HepG2 (cell line): Measurements from ENCODE around the gene DSTYK. TPM values are rescaled to one million over a fixed set of nuclear protein-coding genes. Genes with fewer than 3 reads are reported as not detected.

ENCODE experiments used
- ATAC-seq: fragments of 200-7000 bp; cut with Tn5 transposase; 3 replicates; pipeline ENCODE4 v1.9.1; 2020; ENCODE audit warnings: mild to moderate bottlenecking, moderate library complexity
- BruUV-seq: library from RNA; stranded (reverse); fragments of 400-500 nt; replicated peaks from 2 replicates; lab custom pipeline; 2021; lab: Mats Ljungman, UMichigan
- CTCF ChIA-PET: fragments of 300-600 bp; formaldehyde crosslinking; extraction: SDS; loops from one replicate; lab custom pipeline; 2021; ENCODE audit warnings: low total read pairs, inconsistent platforms, low intra/inter-chr PET ratio; lab: Yijun Ruan, JAX
- POLR2A ChIA-PET: fragments of 350-600 bp; sonication (Branson Sonifier 250); formaldehyde crosslinking; loops from one replicate; lab custom pipeline; 2020; ENCODE audit warnings: antibody characterized with exemption, inconsistent platforms; lab: Yijun Ruan, JAX
- DNase-seq: peaks from one replicate; pipeline ENCODE4 v3.0.0-alpha.2; 2015; ENCODE audit warnings: low spot score
- FAIRE-seq: peaks from 3 replicates; lab custom pipeline; 2011; peaks lifted over from hg19 to GRCh38; lab: Jason Lieb, UNC
- H2AFZ ChIP-seq: one replicate; pipeline ENCODE4 v1.6.1; 2011; ENCODE audit warnings: low read length, inconsistent platforms
- H3K27ac ChIP-seq: fragments of 300-600 bp; 3 replicates; pipeline ENCODE4 v1.8.0; 2011; ENCODE audit warnings: mixed run types, mild to moderate bottlenecking, mixed read lengths, low read length, inconsistent platforms; ENCODE audit not compliant: insufficient read depth; ENCODE audit errors: extremely low read length
- H3K27me3 ChIP-seq, 2 experiments: fragments of 200-600 bp in 1 of 2; 2 replicates in 1 of 2; 3 replicates in 1 of 2; pipeline versions ENCODE4 v1.6.0 to v1.8.0; 2011; ENCODE audit warnings: low read length in 2 of 2, mild to moderate bottlenecking in 2 of 2, moderate library complexity in 2 of 2, inconsistent platforms in 1 of 2; ENCODE audit not compliant: insufficient read depth in 2 of 2, control insufficient read depth in 1 of 2
- H3K36me3 ChIP-seq, 2 experiments: fragments of 200-600 bp in 1 of 2; replicated peaks in 1 of 2; 2 replicates in 1 of 2; 3 replicates in 1 of 2; pipeline versions ENCODE4 v1.5.1 to v1.8.0; 2011; ENCODE audit warnings: low read length in 2 of 2, inconsistent platforms in 1 of 2; ENCODE audit not compliant: insufficient read depth in 2 of 2, control insufficient read depth in 1 of 2
- H3K4me1 ChIP-seq: 2 replicates; pipeline ENCODE4 v1.5.1; 2012; ENCODE audit warnings: low read length, inconsistent platforms; ENCODE audit not compliant: insufficient read depth
- H3K4me2 ChIP-seq: 2 replicates; pipeline ENCODE4 v1.6.0; 2011; ENCODE audit warnings: low read depth, low read length, inconsistent platforms
- H3K4me3 ChIP-seq, 3 experiments: fragments of 200-600 bp in 1 of 3; sonication (generic), shearing (Covaris generic) in 1 of 3; replicated peaks in 1 of 3; 2 replicates each; pipeline ENCODE4 v1.5.1; 2011 to 2016; ENCODE audit warnings: low read length in 3 of 3, inconsistent platforms in 2 of 3, low read depth in 2 of 3, mild to moderate bottlenecking in 2 of 3, control low read depth in 1 of 3, mixed read lengths in 1 of 3; ENCODE audit not compliant: insufficient read depth in 1 of 3
- H3K79me2 ChIP-seq: one replicate; pipeline ENCODE4 v1.6.1; 2011; ENCODE audit warnings: low read length, inconsistent platforms; ENCODE audit not compliant: insufficient read depth
- H3K9ac ChIP-seq: 2 replicates; pipeline ENCODE4 v1.6.0; 2011; ENCODE audit warnings: mild to moderate bottlenecking, low read depth, low read length, inconsistent platforms; ENCODE audit not compliant: insufficient read depth
- H3K9me3 ChIP-seq: 2 replicates; pipeline ENCODE4 v1.5.1; 2012; ENCODE audit warnings: mild to moderate bottlenecking, low read length
- H4K20me1 ChIP-seq: 2 replicates; pipeline ENCODE4 v1.6.0; 2011; ENCODE audit warnings: inconsistent platforms, mild to moderate bottlenecking, low read length, moderate library complexity; ENCODE audit not compliant: insufficient read depth
- NFKB2 ChIP-seq: sonication (generic); formaldehyde crosslinking; IDR thresholded peaks from 2 replicates; pipeline ENCODE4 v1.4.0; 2020; ENCODE audit warnings: missing genetic modification reagents, borderline replicate concordance
- SP4 ChIP-seq: sonication (generic); formaldehyde crosslinking; IDR thresholded peaks from 2 replicates; pipeline ENCODE4 v1.8.1; 2023; ENCODE audit warnings: mild to moderate bottlenecking, missing genetic modification reagents
- ZNF142 ChIP-seq: sonication (generic); formaldehyde crosslinking; IDR thresholded peaks from 2 replicates; pipeline ENCODE4 v1.4.0; 2020; ENCODE audit warnings: missing genetic modification reagents
- ZNF598 ChIP-seq: sonication (generic); formaldehyde crosslinking; IDR thresholded peaks from 2 replicates; pipeline ENCODE4 v1.5.1; 2020; ENCODE audit warnings: mild to moderate bottlenecking, missing genetic modification reagents, borderline replicate concordance
- ZNF720 ChIP-seq: sonication (generic); formaldehyde crosslinking; IDR thresholded peaks from 2 replicates; pipeline ENCODE4 v1.4.0; 2020; ENCODE audit warnings: missing genetic modification reagents
- WGBS: methylation state at CpG from one replicate; pipeline ENCODE4 v1.1.6; 2017; ENCODE audit warnings: low lambda C conversion rate; 5-methylcytosine and 5-hydroxymethylcytosine counted together
- in situ Hi-C: cut with HindIII; loops from 2 replicates; pipeline ENCODE4 v1.10.0; 2017; ENCODE audit warnings: low pct_unique_long_range_greater_than_20kb; ENCODE audit not compliant: extremely low pct_ligation_motif_present
- intact Hi-C: fragments of 100-400 bp; cut with micrococcal nuclease; formaldehyde crosslinking; loops from one replicate; pipeline ENCODE4 v1.10.0; 2022; ENCODE audit not compliant: unreplicated experiment
- polyA plus RNA-seq, 8 experiments: library from polyadenylated mRNA; depleted of rRNA in 3 of 8; stranded (reverse) in 7 of 8; unstranded in 1 of 8; fragments of >200 nt; fragmentation: Illumina TruSeq in 4 of 8; extraction: Trizol in 4 of 8; gene quantifications; 2 replicates each; pipeline versions ENCODE4 v1.2.1 to v1.2.3, GENCODE V29; 2011 to 2016; ENCODE audit warnings: low read depth in 4 of 8, missing spikeins in 1 of 8, mixed read lengths in 1 of 8; ENCODE audit not compliant: insufficient read depth in 1 of 8
- total RNA-seq, 5 experiments: library from RNA; depleted of rRNA; stranded (reverse); fragments of >200 nt; fragmentation: Illumina TruSeq; extraction: Trizol; gene quantifications; 2 replicates each; pipeline ENCODE4 v1.2.3, GENCODE V29; 2016; ENCODE audit warnings: low read depth in 1 of 5
- TF ChIP-seq, protein P1 (sequence below): sonication (generic); formaldehyde crosslinking; IDR thresholded peaks from 2 replicates; pipeline ENCODE4 v1.9.0; 2021; ENCODE audit warnings: missing genetic modification reagents, mild to moderate bottlenecking, borderline replicate concordance
- TF ChIP-seq, protein P2 (sequence below): sonication (generic); formaldehyde crosslinking; IDR thresholded peaks from 2 replicates; pipeline ENCODE4 v1.8.1; 2023; ENCODE audit warnings: missing genetic modification reagents, inconsistent platforms, borderline replicate concordance
- TF ChIP-seq, protein P3 (sequence below): IDR thresholded peaks from 2 replicates; pipeline ENCODE4 v1.6.1; 2016; ENCODE audit warnings: low read depth

DSTYK gene
- total and polyA plus RNA-seq, 2 of the 13 experiments (the other 11 are each of a cell fraction or from before 2014, with no cell fraction given) = 2.6 to 4.8 TPM

DNA sequence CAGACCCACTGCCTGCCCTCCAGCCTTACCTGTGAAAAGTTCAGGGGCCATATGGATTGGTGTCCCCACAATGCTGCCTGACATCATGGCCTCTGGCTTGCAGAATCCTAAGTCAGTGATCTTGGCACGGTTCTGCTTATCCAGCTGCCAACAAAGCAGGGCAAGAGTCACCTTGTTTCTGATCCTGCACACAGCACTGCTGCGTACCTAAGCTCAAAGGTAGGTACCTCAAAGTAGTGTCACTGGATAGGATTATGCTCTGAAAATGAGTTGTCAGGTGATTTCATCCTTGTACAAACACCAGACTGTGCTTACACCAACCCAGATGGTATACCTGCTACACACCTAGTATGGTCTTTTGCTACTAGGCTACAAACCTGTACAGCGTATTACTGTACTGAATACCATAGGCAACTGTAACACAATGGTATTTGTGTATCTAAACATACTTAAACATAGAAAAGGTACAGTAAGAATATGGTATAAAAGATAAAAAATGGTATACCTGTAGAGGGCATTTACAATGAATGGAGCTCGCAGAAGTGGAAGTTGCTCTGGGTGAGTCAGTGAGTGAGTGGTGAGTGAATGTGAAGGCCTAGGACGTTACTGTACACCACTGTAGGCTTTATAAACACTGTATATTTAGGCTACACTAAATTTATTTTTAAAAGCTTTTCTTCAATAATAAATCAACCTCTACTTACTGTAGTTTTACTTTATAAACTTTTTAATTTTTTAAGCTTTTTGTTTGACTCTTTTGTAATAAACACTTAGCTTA lies 60.7 kb downstream of the DSTYK start (continued):
- TF ChIP-seq ZNF142 = no peak
- TF ChIP-seq ZNF598 (CRISPR knock-in tag) = no peak
- no peak for TF ChIP-seq ZNF720 (CRISPR knock-in tag)
- TF ChIP-seq, all 625 proteins: peak for 0

DNA sequence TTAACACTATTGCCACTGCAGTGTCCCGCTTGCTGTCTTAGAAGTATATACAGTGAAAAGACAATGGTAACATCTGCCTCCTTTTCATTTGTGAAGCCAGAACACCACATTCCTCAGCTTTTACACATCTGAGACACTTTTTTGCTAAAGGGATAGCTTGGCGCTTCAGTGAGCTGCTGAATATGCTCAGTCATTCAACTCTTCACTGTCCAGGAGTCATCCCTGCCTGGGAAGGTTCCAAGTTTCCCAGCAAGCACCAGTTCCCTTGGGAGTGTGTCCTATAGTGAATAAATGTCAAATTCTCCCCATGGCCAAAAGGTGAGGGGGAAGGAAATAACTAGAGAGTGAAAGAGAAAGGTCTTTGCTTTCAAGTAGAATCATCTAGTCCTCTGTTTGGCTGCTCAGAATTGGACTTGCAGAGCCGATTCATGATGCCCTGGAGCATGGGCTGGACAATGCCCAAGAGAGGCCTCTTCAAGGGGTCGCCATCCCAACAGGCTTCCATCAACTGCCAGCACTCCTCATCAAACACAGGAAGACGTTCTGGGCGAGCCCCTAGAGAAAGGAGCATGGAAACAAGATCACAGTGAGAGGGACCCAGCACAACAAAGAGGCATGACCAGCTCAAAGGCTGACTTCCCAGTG lies 64.2 kb downstream of the DSTYK start:
- Histone ChIP-seq H3K27me3 (no peaks in the 10 kb centered on the region), H2AFZ (no peak overlapping the region), H3K4me2 (no peak overlapping the region), H3K27ac (no peak overlapping the region), H3K79me2 (no peaks in the 10 kb centered on the region), H3K36me3 (peaks cover 2 to 13% of the 10 kb centered on the region in 2 experiments; a peak in 4 of 5 replicates), H4K20me1 (no peaks in the 10 kb centered on the region), H3K9ac (no peak overlapping the region), H3K4me3 (no peak overlapping the region), H3K9me3 (no peaks in the 10 kb centered on the region), H3K4me1 (peaks cover 14% of the 10 kb centered on the region)
- BruUV-seq = no TSS peak
- no peak for ATAC-seq
- no peak for FAIRE-seq
- POLR2A ChIA-PET = no interaction called here
- 90% methylated on average over 6 of the region's 6 CpGs for WGBS
- DNase-seq = no peak
- in situ Hi-C loops = no loop called here
- CTCF ChIA-PET = no interaction called here
- intact Hi-C loops = no loop called here
- TF ChIP-seq, protein P1, sequence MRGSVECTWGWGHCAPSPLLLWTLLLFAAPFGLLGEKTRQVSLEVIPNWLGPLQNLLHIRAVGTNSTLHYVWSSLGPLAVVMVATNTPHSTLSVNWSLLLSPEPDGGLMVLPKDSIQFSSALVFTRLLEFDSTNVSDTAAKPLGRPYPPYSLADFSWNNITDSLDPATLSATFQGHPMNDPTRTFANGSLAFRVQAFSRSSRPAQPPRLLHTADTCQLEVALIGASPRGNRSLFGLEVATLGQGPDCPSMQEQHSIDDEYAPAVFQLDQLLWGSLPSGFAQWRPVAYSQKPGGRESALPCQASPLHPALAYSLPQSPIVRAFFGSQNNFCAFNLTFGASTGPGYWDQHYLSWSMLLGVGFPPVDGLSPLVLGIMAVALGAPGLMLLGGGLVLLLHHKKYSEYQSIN (CRISPR knock-in tag) = no peak
- TF ChIP-seq SP4 (no peak), NFKB2 (CRISPR knock-in tag) (no peak)
- TF ChIP-seq, protein P2, sequence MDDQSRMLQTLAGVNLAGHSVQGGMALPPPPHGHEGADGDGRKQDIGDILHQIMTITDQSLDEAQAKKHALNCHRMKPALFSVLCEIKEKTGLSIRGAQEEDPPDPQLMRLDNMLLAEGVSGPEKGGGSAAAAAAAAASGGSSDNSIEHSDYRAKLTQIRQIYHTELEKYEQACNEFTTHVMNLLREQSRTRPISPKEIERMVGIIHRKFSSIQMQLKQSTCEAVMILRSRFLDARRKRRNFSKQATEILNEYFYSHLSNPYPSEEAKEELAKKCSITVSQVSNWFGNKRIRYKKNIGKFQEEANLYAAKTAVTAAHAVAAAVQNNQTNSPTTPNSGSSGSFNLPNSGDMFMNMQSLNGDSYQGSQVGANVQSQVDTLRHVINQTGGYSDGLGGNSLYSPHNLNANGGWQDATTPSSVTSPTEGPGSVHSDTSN (CRISPR knock-in tag) = no peak
- TF ChIP-seq, protein P3, sequence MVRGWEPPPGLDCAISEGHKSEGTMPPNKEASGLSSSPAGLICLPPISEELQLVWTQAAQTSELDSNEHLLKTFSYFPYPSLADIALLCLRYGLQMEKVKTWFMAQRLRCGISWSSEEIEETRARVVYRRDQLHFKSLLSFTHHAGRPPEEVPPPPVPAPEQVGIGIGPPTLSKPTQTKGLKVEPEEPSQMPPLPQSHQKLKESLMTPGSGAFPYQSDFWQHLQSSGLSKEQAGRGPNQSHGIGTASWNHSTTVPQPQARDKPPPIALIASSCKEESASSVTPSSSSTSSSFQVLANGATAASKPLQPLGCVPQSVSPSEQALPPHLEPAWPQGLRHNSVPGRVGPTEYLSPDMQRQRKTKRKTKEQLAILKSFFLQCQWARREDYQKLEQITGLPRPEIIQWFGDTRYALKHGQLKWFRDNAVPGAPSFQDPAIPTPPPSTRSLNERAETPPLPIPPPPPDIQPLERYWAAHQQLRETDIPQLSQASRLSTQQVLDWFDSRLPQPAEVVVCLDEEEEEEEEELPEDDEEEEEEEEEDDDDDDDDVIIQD = no peak
